Stimulated activated CD8-positive, alpha-beta memory T cell treated with anti-CD3 and anti-CD28 coated beads, Interleukin-12 subunit alpha, Interleukin-12 subunit beta, amount 100 ng/mL, for 24 hours (primary cell): ENCODE results near the gene ZNF10.

Experiments used
- DNase-seq: peaks from one replicate; pipeline ENCODE4 v3.0.0-alpha.2; 2020; ENCODE audit errors: extremely low read depth

The ZNF10 gene

DNA sequence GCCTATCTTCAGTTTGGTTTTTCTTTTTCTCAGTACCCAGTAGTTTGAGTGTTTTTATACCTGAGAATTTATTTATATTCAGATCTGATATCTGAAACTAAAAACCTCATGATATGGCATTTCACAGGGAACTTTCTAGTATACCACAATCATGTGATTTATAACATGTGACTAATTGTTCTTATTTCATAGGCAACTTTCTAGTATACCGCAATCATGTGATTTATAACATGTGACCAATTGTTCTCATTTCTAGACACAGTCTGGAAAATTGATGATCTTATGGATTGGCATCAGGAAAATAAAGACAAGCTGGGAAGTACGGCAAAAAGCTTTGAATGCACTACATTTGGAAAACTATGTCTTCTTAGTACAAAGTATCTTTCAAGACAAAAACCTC is 71.5 kb downstream of the ZNF10 start:
- no peak for DNase-seq

DNA sequence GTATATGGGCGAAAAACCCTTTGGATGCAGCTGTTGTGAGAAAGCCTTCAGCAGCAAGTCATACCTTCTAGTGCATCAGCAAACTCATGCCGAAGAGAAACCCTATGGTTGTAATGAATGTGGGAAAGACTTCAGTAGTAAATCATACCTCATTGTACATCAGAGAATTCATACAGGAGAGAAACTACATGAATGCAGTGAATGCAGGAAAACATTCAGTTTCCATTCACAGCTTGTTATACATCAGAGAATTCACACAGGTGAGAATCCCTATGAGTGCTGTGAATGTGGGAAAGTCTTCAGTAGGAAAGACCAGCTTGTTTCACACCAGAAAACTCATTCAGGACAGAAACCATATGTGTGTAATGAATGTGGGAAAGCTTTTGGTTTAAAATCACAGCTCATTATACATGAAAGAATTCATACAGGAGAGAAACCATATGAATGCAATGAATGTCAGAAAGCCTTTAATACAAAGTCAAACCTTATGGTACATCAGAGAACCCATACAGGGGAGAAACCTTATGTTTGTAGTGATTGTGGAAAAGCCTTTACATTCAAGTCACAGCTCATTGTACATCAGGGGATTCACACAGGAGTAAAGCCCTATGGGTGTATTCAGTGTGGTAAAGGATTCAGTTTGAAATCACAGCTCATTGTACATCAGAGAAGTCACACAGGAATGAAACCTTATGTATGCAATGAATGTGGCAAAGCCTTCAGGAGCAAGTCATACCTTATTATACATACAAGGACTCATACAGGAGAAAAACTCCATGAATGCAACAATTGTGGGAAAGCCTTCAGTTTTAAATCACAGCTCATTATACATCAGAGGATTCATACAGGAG is 72.3 kb downstream of the ZNF10 start:
- DNase-seq, result no peak

GRCh38 chr12:133203344-133204263 is 73.2 kb downstream of the ZNF10 start:
- DNase-seq, result no peak

GRCh38 chr12:133204264-133204603 is 73.8 kb downstream of the ZNF10 start:
- no peak for DNase-seq

DNA sequence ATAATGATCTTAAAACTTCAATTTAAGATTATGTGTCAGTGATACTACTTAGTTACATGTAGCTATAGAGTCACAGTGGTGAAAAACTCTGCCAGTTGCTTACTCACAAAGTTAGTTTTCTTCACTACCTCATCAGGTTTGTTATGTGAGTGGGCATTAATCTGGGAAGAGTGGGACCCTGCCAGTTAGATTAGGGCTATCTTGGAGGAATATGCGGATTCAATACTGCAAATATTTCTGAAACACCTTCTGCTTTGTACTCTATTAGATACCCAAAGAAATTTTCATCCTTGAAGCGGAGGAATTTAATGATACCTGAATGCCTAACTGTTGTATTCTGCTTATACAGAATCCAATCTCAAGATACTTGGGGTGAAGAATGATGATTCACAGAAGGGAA is 76.0 kb downstream of the ZNF10 start:
- no peak for DNase-seq
